T-cell (primary cell): ENCODE measurements around the gene KLK10. TPM values are rescaled to one million over a fixed set of nuclear protein-coding genes. Genes with fewer than 3 reads are reported as not detected.
"Not testable (repeated sequence)": the region's sequence is repeated elsewhere in the genome, so short reads cannot be mapped to it uniquely, and the experiment has no call there.

Experiments
- ATAC-seq, 4 experiments: fragments of 200-7000 bp in 3 of 4; fragments of 150-1000 bp in 1 of 4; cut with Tn5 transposase; replicated peaks in 1 of 4; 1 replicate in 3 of 4; 2 replicates in 1 of 4; pipeline ENCODE4 v1.10.0; 2021; ENCODE audit warnings: moderate library complexity in 3 of 4, mild to moderate bottlenecking in 2 of 4, moderate number of reproducible peaks in 1 of 4
- CTCF ChIA-PET, 2 donors: fragments of 300-600 bp; sonication (Branson Sonifier 250); formaldehyde crosslinking; loops; one replicate each; lab custom pipeline; 2022; ENCODE audit warnings: antibody characterized with exemption in 2 of 2; lab: Charles Lee
- POLR2A ChIA-PET, 2 donors: fragments of 300-600 bp; sonication (Branson Sonifier 250); formaldehyde crosslinking; loops; one replicate each; lab custom pipeline; 2022; ENCODE audit warnings: antibody characterized with exemption in 2 of 2; lab: Charles Lee
- DNase-seq, 35 experiments: peaks; one replicate each; pipeline versions ENCODE4 v3.0.0 to v3.0.0-alpha.2; 2013 to 2023
- H3K27ac ChIP-seq: one replicate; pipeline ENCODE4 v1.5.1; 2013; ENCODE audit warnings: low read length
- H3K27me3 ChIP-seq, 2 experiments: replicated peaks in 1 of 2; 1 replicate in 1 of 2; 2 replicates in 1 of 2; pipeline versions ENCODE4 v1.6.1 to v1.7.0; 2013; ENCODE audit warnings: low read length in 1 of 2, mixed read lengths in 1 of 2; ENCODE audit not compliant: control insufficient read depth in 2 of 2, insufficient read depth in 2 of 2; ENCODE audit errors: extremely low read depth in 1 of 2
- H3K36me3 ChIP-seq, 2 donors: 1 replicate in 1 of 2; 2 replicates in 1 of 2; pipeline versions ENCODE4 v1.6.1 to v1.7.0; 2013; ENCODE audit warnings: low read length in 1 of 2; ENCODE audit not compliant: control insufficient read depth in 2 of 2, insufficient read depth in 1 of 2; ENCODE audit errors: extremely low read depth in 1 of 2
- H3K4me1 ChIP-seq, 2 experiments: 1 replicate in 1 of 2; 2 replicates in 1 of 2; pipeline versions ENCODE4 v1.6.1 to v1.7.0; 2013; ENCODE audit warnings: low read length in 2 of 2, mixed read lengths in 1 of 2; ENCODE audit not compliant: insufficient read depth in 2 of 2, control insufficient read depth in 1 of 2; ENCODE audit errors: extremely low read depth in 1 of 2
- H3K4me3 ChIP-seq, 2 donors: 1 replicate in 1 of 2; 2 replicates in 1 of 2; pipeline versions ENCODE4 v1.5.1 to v1.7.0; 2013; ENCODE audit warnings: mild to moderate bottlenecking in 2 of 2, low read length in 1 of 2, moderate library complexity in 1 of 2; ENCODE audit not compliant: control insufficient read depth in 1 of 2; ENCODE audit errors: extremely low read depth in 1 of 2
- H3K9me3 ChIP-seq: 2 replicates; pipeline ENCODE4 v1.7.0; 2013
- H3K27ac Mint-ChIP-seq, 2 donors: one replicate each; pipeline ENCODE4 v1.8.0; 2020 to 2021; ENCODE audit warnings: mild to moderate bottlenecking in 2 of 2, mixed read lengths in 2 of 2
- H3K27me3 Mint-ChIP-seq, 2 donors: one replicate each; pipeline ENCODE4 v1.8.0; 2021 to 2022; ENCODE audit warnings: mixed read lengths in 2 of 2
- H3K36me3 Mint-ChIP-seq: one replicate; pipeline ENCODE4 v1.8.0; 2021; ENCODE audit warnings: mixed read lengths
- H3K4me1 Mint-ChIP-seq, 3 donors: one replicate each; pipeline ENCODE4 v1.8.0; 2020 to 2022; ENCODE audit warnings: mixed read lengths in 3 of 3, mild to moderate bottlenecking in 1 of 3
- H3K4me3 Mint-ChIP-seq, 3 donors: one replicate each; pipeline ENCODE4 v1.8.0; 2020 to 2022; ENCODE audit warnings: mild to moderate bottlenecking in 3 of 3, mixed read lengths in 3 of 3, moderate library complexity in 3 of 3
- H3K9me3 Mint-ChIP-seq, 3 donors: one replicate each; pipeline ENCODE4 v1.8.0; 2020 to 2022; ENCODE audit warnings: mixed read lengths in 3 of 3
- WGBS: methylation state at CpG from one replicate; pipeline ENCODE4 v1.1.5; 2013; ENCODE audit warnings: missing lambda C conversion rate; ENCODE audit not compliant: insufficient coverage; 5-methylcytosine and 5-hydroxymethylcytosine counted together
- total RNA-seq, 35 experiments: library from RNA in 6 of 35; stranded (reverse) in 6 of 35; fragments of 120-200 nt in 1 of 35; gene quantifications; one replicate each; pipeline versions ENCODE4 v1.2.1 to v1.2.4 and lab custom pipeline; 2013 to 2026

Gene KLK10
- total RNA-seq, 5 donors from 2014 or later (not counting 1 experiment from before 2014, with no cell fraction given), result not detected

DNA sequence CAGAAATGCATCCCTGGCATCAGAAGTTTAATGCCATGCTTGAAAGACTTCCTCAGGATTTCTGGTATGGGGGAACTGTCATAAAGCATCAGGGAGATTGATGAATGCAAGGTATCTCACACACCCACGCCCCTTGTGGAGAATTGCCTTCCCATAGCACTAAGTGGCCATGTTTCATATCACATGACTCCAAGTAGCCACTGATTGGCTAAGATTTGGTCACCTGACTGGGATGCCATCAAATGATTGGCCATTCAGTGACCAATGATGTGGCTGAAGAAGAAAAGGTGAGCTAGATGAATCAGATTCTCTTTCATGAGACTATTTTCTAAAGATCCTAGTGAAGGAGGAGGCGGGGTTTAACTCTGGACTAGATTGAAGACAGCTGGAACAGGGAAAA is 25.4 kb downstream of the KLK10 start:
- no peaks in the 10 kb centered on the region for H3K4me1 Mint-ChIP-seq
- Histone ChIP-seq H3K27ac (no peak overlapping the region), H3K27me3 (peaks cover 0 to 26% of the 10 kb centered on the region in 2 experiments), H3K4me3 (no peak overlapping the region), H3K4me1 (no peaks in the 10 kb centered on the region), H3K9me3 (no peaks in the 10 kb centered on the region), H3K36me3 (no peaks in the 10 kb centered on the region)
- no peaks in the 10 kb centered on the region for H3K36me3 Mint-ChIP-seq
- no peak for ATAC-seq
- no CpG with 5 or more reads among the region's 2 CpGs for WGBS
- no peak overlapping the region for H3K27ac Mint-ChIP-seq
- POLR2A ChIA-PET, result no interaction called here
- H3K9me3 Mint-ChIP-seq, result no peaks in the 10 kb centered on the region
- no peak overlapping the region for H3K4me3 Mint-ChIP-seq
- peaks cover 34 to 39% of the 10 kb centered on the region in 2 donors for H3K27me3 Mint-ChIP-seq
- CTCF ChIA-PET, result no interaction called here
- DNase-seq, result no peak

DNA sequence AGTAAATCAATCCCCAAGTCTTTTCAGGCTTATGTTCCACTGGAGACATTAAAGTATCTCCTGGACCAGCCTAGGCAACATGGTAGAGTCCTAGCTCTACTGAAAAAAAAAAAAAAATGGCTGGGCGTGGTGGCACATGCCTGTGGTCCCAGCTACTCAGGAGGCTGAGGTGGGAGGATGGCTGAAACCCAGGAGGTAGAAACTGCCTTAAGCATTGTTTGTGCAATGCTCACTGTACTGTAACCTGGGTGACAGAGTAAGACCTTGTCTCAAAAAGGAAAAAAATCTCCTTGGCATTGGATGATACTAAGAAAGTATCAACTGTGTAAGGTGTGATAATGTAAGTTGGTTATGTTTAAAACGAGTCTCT is 26.9 kb downstream of the KLK10 start:
- WGBS, result 0% methylated on average over 1 of the region's 2 CpGs
- Histone ChIP-seq H3K27ac (no peak overlapping the region), H3K4me3 (no peak overlapping the region), H3K27me3 (peaks cover 3 to 18% of the 10 kb centered on the region in 2 experiments), H3K9me3 (no peaks in the 10 kb centered on the region), H3K36me3 (no peaks in the 10 kb centered on the region), H3K4me1 (no peaks in the 10 kb centered on the region)
- H3K36me3 Mint-ChIP-seq, result no peaks in the 10 kb centered on the region
- ATAC-seq (no peak), DNase-seq (no peak)
- H3K27ac Mint-ChIP-seq, result no peak overlapping the region
- no peaks in the 10 kb centered on the region for H3K4me1 Mint-ChIP-seq
- CTCF ChIA-PET, result interaction anchor here in 1 of 2 donors (0.7 kb wide), 1 partner anchor 28 kb away, joined by 8 read pairs; no protein-coding TSS in a partner anchor
- POLR2A ChIA-PET, result no interaction called here
- H3K27me3 Mint-ChIP-seq, result peaks cover 33 to 39% of the 10 kb centered on the region in 2 donors
- H3K4me3 Mint-ChIP-seq, result no peak overlapping the region
- H3K9me3 Mint-ChIP-seq, result no peaks in the 10 kb centered on the region

DNA sequence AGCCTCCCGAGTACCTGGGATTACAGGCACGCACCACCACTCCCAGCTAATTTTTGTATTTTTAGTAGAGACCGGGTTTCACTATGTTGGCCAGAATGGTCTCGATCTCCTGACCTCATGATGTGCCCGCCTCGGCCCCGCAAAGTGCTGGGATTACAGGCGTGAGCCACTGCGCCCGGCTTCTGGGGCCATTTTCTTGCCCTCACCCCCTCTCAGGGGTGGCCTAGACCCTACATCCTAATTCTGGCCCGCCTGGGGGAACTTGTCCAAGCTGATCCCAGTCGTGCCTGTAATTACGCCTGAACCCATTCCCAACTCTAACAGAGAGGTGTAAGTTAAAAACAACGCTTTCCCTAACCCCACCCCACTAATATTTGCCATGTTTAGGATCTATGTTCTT is 35.1 kb downstream of the KLK10 start:
- H3K27me3 ChIP-seq, result peaks cover 3 to 41% of the 10 kb centered on the region in 2 experiments
- H3K4me1 Mint-ChIP-seq, H3K36me3 ChIP-seq, H3K4me1 ChIP-seq, H3K36me3 Mint-ChIP-seq, H3K27ac Mint-ChIP-seq, H3K4me3 Mint-ChIP-seq, H3K27ac ChIP-seq, ATAC-seq, POLR2A ChIA-PET, CTCF ChIA-PET, H3K9me3 Mint-ChIP-seq, DNase-seq, H3K9me3 ChIP-seq, H3K4me3 ChIP-seq: not testable (repeated sequence)
- WGBS, result 83% methylated on average over 8 of the region's 14 CpGs
- peaks cover 40 to 50% of the 10 kb centered on the region in 2 donors for H3K27me3 Mint-ChIP-seq

DNA sequence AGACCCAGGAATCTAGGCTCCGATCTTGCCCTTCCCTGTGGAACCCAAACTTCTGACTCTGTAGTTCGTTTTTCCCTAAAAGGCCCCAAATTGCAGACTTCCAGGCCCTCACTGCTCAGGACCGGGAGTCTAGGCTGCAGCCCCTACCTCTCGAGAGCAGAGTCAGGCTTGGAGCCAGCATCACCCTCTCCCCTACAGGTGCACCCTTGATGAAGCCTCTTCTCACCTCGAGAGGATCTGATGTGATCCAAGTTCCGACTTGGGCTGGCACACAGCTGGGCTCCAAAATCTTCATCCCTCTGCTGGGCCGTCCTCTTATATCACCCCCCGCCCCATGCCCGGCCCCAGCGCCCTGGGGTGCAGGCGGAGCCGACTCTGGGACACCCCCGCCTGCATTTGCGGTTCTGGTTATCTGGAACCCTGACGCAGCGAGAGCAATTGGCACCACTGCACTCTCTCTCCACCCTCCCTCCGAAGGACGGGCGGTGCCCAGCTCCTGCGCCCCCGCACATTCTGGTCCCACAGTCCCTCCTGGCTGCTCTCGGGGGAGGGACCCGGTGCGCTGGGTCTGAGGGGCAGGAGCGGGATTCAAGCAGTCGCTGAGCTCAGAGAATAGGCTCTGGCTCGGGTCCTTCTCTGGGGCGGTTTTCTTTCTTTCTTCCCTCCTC is 35.8 kb downstream of the KLK10 start, which contains the start of gene KLK7:
Gene KLK7 (minus strand): TSS at position 293 of the 668 bp plus-strand sequence. CDS start 1,518 bp downstream, outside the sequence.
- Histone ChIP-seq H3K36me3 (no peaks in the 10 kb centered on the region), H3K27ac (no peak within 1 kb of the TSS), H3K27me3 (peaks cover 3 to 43% of the 10 kb centered on the region in 2 experiments), H3K4me3 (no peak within 1 kb of the TSS), H3K4me1 (no peaks in the 10 kb centered on the region), H3K9me3 (no peaks in the 10 kb centered on the region)
- ChIA-PET POLR2A (no interaction called here), CTCF (no interaction called here)
- WGBS, result 17% methylated on average over 21 of the region's 28 CpGs
- peaks cover 41 to 49% of the 10 kb centered on the region in 2 donors for H3K27me3 Mint-ChIP-seq
- no peak within 1 kb of the TSS for H3K27ac Mint-ChIP-seq
- DNase-seq (no peak), ATAC-seq (no peak)
- no peaks in the 10 kb centered on the region for H3K36me3 Mint-ChIP-seq
- no peaks in the 10 kb centered on the region for H3K9me3 Mint-ChIP-seq
- H3K4me3 Mint-ChIP-seq, result no peak within 1 kb of the TSS
- H3K4me1 Mint-ChIP-seq, result no peaks in the 10 kb centered on the region

DNA sequence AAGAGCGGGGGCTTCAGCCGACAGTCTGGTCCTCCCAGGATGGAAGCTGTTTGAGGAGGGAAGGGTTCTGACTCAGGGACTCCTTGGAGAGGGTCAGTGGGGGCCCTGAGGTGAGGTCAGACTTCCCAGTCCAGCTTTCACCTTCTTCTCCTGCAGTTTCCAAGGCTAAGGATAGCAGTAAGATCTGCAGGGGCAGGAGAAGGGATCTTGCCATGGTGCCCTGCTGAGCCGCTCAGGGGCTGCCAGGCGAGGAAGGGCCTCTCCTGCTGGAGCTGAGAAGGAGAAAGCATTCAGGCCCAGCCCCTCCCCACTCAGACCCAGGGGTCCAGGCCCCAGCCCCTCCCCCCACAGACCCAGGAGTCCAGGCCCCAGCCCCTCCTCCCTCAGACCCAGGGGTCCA is 37.3 kb downstream of the KLK10 start:
- Mint-ChIP-seq H3K4me1 (no peaks in the 10 kb centered on the region), H3K9me3 (no peaks in the 10 kb centered on the region), H3K36me3 (no peaks in the 10 kb centered on the region), H3K27me3 (peaks cover 49 to 52% of the 10 kb centered on the region in 2 donors), H3K27ac (no peak overlapping the region), H3K4me3 (no peak overlapping the region)
- H3K27ac ChIP-seq, result no peak overlapping the region
- no peaks in the 10 kb centered on the region for H3K4me1 ChIP-seq
- no peak overlapping the region for H3K4me3 ChIP-seq
- WGBS, result 92% methylated on average over 2 of the region's 4 CpGs
- peaks cover 0 to 48% of the 10 kb centered on the region in 2 experiments for H3K27me3 ChIP-seq
- DNase-seq (no peak), ATAC-seq (no peak)
- ChIA-PET POLR2A (no interaction called here), CTCF (no interaction called here)
- no peaks in the 10 kb centered on the region for H3K9me3 ChIP-seq
- H3K36me3 ChIP-seq, result no peaks in the 10 kb centered on the region

DNA sequence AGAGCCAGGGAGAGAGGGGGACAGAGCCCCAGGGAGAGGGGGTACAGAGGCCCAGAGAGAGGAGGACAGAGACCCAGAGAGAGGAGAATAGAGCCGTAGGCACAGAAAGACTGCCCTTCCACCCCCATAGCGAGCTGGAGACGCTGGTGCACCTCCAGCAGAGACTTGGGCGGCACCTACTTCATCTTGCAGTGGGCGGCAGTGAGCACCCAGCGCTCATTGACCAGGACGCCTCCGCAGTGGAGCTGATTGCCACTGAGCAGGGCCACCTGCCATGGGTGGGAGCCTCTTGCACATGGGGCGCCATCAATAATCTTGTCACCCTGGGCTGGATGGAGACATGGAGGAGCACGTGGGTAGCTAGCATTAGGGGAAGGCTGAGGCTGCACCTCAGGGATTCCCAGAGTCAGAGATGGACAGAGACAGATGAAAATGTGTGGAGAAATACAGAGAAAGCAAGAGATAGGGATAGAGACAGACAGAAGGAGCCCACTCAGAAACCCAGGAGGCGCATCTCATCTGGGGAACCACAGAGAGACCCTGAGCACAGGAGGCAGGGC is 37.8 kb downstream of the KLK10 start:
- WGBS, result 63% methylated on average over 8 of the region's 11 CpGs
- Histone ChIP-seq H3K36me3 (no peaks in the 10 kb centered on the region), H3K4me3 (no peak overlapping the region), H3K27me3 (peaks cover 0 to 50% of the 10 kb centered on the region in 2 experiments), H3K4me1 (no peaks in the 10 kb centered on the region), H3K9me3 (no peaks in the 10 kb centered on the region), H3K27ac (no peak overlapping the region)
- peaks cover 53 to 55% of the 10 kb centered on the region in 2 donors for H3K27me3 Mint-ChIP-seq
- ATAC-seq (no peak), DNase-seq (no peak)
- H3K27ac Mint-ChIP-seq, result no peak overlapping the region
- ChIA-PET CTCF (no interaction called here), POLR2A (no interaction called here)
- H3K4me3 Mint-ChIP-seq, result no peak overlapping the region
- no peaks in the 10 kb centered on the region for H3K4me1 Mint-ChIP-seq
- no peaks in the 10 kb centered on the region for H3K9me3 Mint-ChIP-seq
- H3K36me3 Mint-ChIP-seq, result no peaks in the 10 kb centered on the region
